GM19351 (cell line): ENCODE measurements around the gene SH3PXD2B.
A peak's percentile ranks its signal among the peaks of the same experiment; 100 is the strongest.
"Not testable (repeated sequence)": the region's sequence is repeated elsewhere in the genome, so short reads cannot be mapped to it uniquely, and the experiment has no call there.

Source experiments
- ATAC-seq: cut with Tn5 transposase; IDR thresholded peaks from one replicate; pipeline ENCODE4 v1.9.1; 2021; ENCODE audit warnings: mild to moderate bottlenecking, moderate library complexity; ENCODE audit not compliant: unreplicated experiment

Gene SH3PXD2B

DNA sequence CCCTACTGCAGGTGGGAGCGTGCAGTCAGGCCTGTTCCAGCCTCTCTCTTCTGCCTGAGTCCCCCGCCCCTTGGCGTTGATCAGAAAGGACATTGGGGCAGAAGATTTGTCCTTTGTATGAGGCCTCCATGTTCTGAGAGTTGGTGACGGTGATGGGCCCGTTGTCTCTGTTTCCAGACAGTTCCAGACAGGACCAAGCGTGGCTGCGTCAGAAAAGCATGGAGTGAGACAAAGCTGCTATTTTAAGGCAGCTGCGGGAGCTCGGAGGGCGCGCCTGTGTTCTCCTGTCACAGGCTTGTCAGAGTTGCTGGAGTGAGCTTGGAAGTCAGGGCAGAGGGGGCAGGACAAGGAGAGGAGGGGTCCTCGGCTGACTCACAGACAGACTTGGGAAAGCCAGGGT lies 32.1 kb upstream of the SH3PXD2B start:
- ATAC-seq: no peak

DNA sequence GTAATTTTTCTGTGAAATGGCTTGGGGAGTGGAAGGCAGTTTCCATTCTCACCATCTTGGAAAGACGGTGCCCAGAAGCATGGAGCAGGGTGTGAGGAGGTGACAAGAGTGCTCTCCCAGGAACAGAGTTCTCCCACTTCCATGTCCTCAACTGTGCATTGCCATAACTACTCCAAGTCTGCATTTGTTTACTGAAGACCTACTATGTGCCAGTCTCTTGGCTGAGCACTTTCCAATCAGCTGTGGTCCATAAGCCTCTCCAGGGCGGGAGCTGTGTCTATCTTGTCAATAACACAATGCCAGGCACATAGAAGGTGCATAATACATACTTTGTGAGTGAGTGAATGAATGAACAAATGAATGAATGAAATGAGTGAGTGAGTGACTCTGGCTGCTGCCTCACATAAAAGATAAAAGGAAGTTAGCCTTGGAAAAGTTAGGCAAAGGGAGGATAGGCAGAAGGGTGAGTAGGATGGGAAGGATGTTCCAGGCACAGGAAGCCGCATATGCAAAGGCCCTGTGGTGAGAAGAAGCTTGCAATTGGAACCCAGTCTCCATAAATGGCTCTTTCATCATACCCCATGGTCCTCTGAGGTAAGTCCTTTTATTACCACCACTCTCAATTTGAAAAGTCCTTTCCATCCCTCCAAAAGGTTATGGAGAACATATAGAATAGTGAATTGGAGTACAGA lies 31.3 kb upstream of the SH3PXD2B start:
- no peak for ATAC-seq

DNA sequence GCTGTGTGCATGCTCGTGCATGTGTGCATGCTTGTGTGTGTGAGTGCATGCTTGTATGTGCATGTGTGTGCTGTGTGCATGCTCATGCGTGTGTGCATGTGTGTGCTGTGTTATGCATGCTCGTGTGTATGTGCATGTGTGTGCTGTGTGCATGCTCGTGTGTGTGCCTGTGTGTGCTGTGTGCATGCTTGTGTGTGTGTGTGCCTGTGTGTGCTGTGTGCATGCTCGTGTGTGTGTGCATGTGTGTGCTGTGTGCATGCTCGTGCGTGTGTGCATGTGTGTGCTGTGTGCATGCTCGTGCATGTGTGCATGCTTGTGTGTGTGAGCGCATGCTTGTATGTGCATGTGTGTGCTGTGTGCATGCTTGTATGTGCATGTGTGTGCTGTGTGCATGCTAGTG lies 30.3 kb upstream of the SH3PXD2B start:
- no peak for ATAC-seq

DNA sequence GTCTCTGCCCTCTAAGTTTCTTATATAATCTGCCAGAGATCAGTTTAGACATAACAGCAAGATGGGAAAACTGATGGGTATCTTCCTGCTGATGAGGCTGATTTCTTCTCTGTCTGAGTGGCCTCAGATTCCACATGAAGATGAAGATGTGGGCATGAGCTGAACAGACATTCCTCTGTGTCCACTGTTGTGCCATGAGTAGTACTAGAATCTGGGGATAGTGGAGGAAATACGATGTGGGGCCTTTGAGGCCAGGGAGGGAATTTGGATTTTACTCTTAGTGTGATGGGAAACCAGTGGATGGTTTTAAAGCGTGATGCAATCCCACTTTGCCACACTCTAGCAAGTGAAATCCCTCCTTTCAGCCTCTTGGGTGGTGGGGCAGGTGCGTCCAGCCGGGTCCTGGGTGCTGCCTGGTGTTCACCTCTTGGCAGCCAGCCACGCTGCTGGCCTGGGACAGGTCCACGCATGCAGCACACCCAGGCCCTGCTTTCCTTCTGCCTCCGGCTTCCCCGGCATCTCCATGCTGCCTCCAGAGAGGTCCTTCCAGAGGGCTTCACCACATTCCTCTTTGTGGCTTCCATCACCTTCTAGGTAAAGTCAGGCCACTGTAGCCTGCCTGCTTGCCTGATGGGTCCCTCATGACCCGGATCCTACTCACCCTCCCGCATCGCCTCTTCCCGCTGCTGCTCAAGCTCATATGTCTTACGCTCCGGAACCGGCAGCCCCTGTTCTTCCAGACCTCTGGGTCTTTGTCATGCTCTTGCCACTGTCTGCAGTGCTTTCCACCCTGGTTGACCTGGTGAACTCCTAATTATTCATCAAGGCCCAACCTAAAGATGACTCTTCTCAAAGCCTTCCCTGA lies 28.1 kb upstream of the SH3PXD2B start:
- ATAC-seq: no peak

DNA sequence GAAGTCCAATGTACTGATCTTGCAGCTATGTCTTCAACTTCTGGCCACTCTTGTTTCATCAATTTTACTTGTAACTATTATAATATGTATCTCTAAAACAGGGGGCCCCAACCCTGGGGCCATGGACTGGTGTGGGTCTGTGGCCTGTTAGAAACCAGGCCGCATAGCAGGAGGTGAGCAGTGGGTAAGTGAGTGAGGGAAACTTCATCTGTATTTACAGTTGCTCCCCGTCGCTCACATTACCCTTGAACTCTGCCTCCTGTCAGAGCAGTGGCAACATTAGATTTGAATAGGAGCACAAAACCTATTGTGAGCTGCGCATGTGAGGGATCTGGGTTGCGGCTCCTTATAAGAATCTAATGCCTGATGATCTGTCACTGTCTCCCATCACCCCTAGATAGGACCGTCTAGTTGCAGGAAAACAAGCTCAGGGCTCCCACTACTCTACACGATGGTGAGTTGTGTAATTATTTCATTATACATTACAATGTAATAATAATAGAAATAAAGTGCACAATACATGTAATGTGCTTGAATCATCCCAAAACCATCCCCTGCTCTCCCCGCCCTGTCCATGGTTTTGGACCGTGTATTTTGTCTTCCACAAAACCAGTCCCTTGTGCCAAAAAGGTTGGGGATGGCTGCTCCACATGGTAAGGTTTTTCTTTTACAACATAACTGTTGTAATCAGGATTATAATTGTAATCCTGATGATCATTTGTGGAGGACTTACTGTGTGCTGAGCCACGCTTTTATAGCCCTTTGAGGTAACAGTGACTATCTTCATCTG lies 26.9 kb upstream of the SH3PXD2B start:
- no peak for ATAC-seq

DNA sequence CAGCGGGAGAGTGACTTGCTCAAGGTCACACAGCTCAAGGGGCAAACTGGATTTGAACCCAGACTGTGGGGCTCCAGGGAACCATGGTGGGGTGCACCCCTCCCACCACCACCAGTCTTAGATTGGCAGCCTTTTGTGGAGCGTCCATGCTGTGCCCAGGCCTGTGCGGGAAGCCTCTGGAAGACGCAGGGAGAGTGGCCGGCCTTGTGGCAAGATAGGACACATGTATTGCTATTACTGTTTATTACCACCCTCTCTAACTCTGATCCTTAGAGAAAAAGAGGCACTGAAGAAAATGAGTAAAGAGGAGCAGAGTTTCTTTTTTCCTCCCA lies 25.4 kb upstream of the SH3PXD2B start:
- ATAC-seq: no peak

DNA sequence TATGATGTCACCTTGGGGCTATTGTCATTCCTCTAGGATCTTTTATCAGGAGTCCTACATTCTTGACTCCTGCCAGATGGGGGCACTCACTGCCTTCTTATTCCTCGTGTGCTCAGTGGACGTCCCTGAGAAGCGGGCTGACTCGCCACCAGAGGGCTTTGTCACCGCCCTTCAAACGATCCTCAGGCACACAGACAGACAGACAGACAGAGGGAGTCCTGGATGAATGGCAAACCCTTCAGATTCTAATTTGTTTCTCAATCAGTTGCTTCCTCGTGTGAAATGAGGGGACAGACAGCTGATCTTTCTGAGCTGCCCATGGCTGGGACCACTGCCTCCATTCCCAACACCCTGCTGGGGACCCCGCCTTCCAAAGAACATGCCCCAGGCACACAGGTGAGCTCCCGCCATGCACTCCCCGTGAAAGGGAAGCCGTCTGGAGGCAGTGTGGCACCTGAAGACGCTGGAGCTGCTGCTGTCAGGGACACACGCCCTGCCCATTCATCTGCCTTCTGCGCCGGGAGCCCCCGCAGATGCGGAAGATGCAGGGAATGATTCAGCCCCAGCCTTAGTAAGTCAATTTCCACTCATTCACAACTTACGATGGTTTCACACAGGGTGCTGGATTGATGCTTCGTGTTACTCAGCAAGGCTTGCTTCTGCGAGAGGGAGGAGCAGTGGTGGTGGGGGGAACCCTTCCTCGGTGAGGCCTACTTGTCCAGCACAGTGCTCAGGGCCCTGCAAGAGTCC lies 24.9 kb upstream of the SH3PXD2B start:
- peak; percentile 88 for ATAC-seq

DNA sequence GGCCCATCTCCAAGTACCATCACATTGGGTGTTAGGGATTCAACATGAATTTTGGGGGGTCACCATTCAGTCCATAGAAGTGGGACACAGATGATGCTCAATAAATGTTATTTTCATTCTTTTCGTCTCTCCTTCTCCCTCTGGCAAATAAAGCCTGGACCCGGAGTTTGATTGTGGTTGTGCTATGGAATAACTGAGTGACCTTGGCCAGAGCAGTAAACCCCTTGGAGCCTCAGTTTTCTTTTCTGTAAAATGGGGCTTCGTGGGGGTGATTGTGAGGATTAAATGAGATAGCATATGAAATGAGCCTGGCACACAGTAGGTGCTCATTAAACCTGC lies 24.3 kb upstream of the SH3PXD2B start:
- not testable (repeated sequence) for ATAC-seq

DNA sequence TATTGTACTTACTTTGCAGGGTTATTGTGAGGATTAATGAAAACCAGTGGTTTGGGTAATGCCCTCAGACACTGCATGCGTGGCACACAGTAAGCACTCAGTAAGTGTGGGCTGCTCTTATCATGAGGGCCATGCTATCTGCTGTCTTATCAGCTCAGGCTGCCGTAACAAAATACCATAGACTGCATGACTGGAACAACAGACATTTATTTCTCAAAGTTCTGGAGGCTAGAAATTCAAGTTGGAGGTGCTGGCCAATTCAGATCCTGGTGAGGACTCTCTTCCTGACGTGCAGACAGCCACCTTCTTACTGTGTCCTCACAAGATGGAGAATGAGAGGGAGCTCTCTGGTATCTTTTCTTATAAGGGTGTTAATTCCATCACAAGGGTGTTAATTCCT lies 23.9 kb upstream of the SH3PXD2B start:
- ATAC-seq: no peak

DNA sequence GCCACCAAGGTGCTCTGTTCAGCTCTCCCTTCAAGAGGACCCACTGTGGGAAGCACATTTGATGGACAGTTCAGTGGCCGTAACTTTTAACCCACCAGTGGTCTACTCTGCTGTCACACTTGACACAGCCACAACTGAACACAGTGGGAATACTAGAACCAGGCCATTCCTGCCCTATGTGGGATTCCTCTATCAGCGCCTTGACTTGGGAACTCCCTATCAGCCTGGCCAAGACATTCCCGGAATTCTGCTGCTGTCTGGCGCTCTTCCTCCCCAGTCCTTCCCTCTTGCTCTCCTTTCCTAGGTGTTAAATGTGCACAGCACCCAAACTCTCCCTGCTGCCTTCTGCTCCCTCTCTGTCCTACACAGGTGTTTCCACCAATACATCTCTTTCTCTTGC lies 23.1 kb upstream of the SH3PXD2B start:
- no peak for ATAC-seq

DNA sequence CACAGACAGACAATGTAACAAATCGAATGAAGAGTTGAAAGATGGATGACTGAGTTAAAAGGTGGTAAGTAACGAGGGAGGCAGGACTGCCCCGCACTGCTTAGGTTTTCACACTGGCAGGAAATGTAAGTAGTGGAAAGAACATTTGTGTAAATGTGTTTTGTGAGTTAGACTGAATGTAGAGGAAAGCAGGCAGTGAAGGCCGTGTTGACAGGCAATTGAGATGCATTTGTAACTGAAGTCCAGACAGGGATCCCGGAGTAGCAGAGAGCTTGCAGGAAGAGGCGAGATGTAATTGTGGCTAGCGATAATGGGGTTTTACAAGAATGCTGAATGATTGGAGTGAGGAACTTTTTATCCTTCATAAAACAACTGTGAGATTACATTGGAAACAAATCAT lies 20.0 kb upstream of the SH3PXD2B start:
- ATAC-seq: no peak

DNA sequence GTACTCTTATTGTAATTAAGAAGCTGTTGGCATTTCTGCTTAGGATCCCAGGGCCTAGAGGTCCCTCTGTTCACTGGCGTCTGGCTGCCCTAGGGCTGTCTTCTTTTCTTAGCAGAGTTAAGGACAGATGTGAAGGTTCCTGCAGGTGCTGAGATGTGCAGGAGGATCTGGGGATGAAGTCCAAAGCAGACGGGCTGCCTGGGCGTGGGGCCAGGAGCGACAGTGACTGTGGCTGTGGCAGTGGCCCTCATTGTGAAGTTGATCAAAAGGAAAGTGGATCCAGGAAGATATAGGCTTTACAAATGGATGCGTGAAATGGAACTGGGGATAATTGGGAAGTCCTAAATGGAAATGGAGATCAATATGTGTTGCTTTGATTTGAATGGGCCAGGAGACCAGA lies 19.1 kb upstream of the SH3PXD2B start:
- no peak for ATAC-seq

DNA sequence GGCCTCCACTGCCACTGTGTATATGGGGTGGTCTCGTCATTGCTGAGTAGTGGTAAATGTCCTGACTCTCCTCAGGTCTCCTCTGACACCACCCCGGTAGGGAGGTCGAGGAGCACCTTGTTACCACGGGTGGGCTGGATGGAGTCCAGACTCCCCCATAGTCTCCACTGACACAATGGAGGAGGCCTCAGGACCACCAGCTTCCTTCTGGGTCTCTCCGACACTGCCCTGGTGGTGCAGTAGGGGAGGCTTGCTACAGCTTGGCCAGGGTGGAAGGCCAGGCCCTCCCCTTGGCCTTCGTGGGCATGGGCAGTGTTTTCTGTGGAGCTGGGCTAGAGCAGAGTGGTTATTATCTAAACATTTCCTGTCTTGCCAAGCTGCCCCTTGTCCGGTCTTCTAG lies 15.4 kb upstream of the SH3PXD2B start:
- no peak for ATAC-seq

DNA sequence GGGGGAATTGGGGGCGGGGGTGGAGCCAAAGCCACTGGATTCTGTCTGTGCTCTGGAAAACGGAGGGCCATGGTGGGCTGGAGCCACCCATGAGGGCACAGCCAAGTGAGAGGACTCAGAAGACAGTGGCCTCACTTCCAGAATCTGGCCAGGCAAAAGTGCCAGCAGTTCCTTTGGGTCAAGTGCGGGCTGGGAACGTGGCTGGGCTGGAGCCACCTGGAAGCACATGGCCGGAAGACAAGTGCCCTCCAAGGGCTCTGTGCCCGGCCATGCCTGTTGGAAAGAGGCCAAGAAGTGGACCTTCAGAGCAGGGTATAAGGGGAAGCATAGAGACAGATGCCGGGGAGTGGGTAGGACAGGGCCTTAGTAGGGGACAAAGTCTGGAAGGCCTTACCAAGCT lies 11.7 kb upstream of the SH3PXD2B start:
- ATAC-seq: no peak

DNA sequence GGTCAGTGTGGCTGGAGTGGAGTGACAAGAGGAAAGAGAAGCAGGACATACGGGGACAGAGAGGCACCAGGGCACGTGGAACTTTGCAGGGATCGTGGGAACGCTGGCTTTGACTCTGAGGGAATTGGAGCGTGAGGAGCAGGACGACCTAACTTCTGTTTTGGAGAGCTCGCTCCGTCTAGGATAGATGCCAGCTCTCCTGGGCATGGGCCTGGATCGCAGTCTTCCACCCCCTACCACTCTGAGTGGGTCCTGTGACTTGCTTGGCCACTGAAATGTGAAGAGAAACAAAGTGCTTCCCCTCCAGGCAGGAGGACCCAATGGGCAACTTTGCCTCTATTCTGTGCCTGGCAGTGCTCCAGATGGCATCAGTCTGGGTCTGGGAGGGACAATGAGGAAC lies 8.7 kb upstream of the SH3PXD2B start:
- ATAC-seq: no peak

DNA sequence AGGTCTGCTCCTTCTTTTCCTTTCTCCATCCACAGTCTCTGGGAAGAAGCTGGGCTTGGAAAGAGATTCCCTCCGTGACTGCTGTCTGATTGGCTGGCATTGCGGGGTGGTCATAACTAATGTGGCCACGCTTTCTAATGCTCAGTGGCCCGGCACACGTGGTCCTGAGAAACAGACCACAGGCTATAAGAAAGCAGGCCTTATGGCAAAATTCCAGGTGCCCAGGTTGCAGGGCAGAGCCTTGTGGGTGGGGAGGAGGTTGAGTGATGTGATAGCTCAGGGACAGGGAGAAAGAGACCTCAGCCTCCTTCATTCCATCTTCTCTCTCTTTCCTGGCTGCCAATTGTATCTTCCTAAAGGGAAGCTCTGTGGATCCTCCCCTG lies 5.4 kb upstream of the SH3PXD2B start:
- ATAC-seq: no peak

DNA sequence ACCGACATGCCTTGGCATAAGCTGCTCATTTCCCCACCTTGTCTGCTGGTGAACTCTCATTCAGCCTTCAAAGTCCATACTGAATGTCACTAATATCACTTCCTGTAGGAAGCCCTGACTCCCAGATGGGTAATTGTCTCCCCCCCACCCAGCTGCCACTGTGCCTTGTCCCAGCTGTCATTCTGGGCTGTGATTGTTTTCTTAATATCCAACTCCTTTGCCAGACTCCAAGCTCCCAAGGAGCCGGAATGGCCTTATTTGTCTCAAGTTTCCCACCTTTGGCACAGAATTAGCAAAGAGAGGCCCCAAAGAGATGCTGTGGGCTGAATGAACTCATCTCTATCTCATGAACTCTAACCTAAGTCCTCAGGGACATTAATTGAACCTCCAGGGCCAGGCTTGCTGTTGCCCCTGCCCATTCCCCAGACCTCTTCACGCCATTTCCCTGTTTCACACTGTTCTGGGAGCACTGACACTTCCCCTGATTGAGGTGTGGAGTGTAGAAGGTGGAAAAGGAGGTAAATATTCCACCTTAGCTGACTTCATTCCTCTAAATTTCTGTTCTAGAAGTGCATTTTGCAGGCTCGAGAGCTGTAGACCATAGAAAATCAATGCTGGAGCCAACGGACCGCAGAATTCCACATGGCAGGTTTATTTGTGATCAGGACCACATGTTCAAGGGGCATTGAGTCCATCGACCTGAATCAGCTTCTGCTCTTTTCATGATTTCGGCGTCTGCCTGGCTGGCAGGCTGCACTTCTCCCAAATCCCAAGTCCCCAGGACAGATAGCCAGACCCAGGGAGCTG lies 4.9 kb upstream of the SH3PXD2B start:
- no peak for ATAC-seq

DNA sequence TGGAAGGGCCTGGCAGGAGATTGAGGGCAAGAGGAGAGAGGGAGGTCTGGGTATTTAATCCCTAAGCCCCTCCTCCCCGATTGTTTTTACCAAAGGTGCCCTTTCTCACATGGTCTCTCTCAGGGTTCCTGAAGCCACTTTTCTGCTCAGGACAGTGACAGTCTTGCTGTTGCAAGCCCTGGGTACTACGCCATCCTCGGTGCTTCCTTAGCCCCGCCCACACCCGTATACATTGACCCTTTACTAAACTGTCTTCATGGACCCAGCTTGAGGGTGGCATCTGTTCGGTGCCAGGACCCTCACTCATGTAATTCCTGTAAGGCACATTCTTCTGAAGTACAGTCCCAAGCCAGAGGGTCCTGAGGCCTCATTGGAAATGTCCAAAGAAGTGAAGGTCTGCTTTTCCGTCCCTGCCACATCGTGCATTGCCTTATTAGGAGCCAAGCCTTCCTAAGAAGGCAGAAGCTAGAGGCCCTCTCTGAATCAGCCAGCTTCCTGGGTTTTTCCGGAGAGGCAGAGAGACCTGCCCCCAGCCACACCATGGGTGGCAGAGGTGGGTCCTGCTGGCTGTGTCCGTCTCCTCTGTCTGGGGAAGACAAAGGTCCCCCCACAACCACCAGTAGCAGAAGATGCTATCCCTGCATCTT lies 1.9 kb upstream of the SH3PXD2B start:
- ATAC-seq: no peak

DNA sequence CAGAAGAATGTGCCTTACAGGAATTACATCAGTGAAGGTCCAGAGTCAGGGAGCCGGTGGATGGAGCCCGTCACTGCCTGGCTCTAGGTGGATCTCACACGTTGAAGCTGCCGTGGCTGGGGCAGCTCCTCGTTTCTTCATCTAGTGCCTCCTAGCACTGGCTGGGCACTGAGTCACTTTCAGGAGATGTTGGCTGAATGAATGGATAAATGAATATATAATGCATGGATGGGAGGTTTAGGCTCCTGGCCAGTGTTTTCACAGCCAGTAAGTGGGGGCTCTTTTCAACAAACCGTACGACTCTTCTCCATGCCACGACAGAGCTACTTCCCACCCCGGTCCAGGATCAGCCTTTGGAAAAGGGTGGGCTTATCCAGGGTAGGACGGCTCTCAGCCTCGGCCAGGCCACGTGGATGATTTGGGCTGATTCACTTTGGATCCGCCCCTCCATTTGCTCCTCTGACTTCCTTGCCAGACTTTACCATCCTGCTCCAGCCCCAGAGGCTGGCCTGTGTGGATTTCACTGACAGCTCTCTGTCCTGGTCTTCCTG lies 1.3 kb upstream of the SH3PXD2B start:
- no peak for ATAC-seq

DNA sequence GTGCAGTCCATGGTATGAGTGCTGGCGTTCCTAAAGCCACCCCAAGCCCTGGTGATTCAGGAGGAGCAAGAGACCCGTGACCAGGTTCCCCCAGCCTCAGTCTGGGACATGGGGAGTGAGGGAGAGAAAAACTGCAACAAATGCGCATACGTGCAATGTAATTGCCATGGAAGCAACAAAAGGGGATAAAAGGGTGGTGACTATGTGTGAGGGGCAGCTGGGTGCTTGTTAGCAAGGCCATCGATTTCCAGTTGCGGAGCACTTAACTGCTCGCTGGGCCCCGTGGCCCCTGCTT lies 709 bp upstream of the SH3PXD2B start:
- no peak for ATAC-seq
